Measurements from ENCODE around the gene PEG3.

PEG3 gene

GRCh38 chr19:56838909-56839651 lies 1.4 kb downstream of the PEG3 start:
- TF ChIP-seq CTCF (IDR thresholded peaks at IDR 0.05; ENCODE audit: low read depth, low read length, missing control alignments) = no peak
- DNase-seq (ENCODE audit: low read depth) = no peak
- no peak overlapping the region for H3K4me3 ChIP-seq (ENCODE audit: low read depth, low read length)

GRCh38 chr19:56838024-56838908 lies 2.3 kb downstream of the PEG3 start:
- no peak for TF ChIP-seq CTCF (IDR thresholded peaks at IDR 0.05; ENCODE audit: low read depth, low read length, missing control alignments)
- H3K4me3 ChIP-seq (ENCODE audit: low read depth, low read length) = no peak overlapping the region
- DNase-seq (ENCODE audit: low read depth) = no peak

GRCh38 chr19:56837492-56838023 lies 3.0 kb downstream of the PEG3 start:
- DNase-seq (ENCODE audit: low read depth) = no peak
- no peak for TF ChIP-seq CTCF (IDR thresholded peaks at IDR 0.05; ENCODE audit: low read depth, low read length, missing control alignments)
- H3K4me3 ChIP-seq (ENCODE audit: low read depth, low read length) = no peak overlapping the region

GRCh38 chr19:56837004-56837403 lies 3.5 kb downstream of the PEG3 start:
- no peak for DNase-seq (ENCODE audit: low read depth)
- H3K4me3 ChIP-seq (ENCODE audit: low read depth, low read length) = no peak overlapping the region
- no peak for TF ChIP-seq CTCF (IDR thresholded peaks at IDR 0.05; ENCODE audit: low read depth, low read length, missing control alignments)

DNA sequence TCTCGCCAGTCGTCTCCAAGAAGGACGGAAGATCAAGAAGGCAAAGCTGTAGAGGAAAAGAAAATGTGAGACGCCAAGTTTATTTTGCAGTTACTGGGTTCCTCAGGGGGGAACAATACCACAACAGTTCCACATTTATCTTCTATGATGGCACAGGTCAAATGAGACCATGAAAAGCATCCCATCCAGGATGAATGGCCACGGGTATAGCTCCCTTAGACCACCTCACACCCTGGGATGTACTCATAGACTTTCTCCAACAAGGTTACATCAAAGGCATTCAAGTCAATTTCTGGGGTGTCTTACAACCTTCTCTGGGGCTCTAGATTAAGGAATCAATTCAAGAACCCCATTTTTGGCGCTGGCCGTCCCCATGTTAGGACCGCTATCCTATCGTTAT lies 4.5 kb downstream of the PEG3 start:
- no peak for TF ChIP-seq CTCF (IDR thresholded peaks at IDR 0.05; ENCODE audit: low read depth, low read length, missing control alignments)
- DNase-seq (ENCODE audit: low read depth) = no peak

DNA sequence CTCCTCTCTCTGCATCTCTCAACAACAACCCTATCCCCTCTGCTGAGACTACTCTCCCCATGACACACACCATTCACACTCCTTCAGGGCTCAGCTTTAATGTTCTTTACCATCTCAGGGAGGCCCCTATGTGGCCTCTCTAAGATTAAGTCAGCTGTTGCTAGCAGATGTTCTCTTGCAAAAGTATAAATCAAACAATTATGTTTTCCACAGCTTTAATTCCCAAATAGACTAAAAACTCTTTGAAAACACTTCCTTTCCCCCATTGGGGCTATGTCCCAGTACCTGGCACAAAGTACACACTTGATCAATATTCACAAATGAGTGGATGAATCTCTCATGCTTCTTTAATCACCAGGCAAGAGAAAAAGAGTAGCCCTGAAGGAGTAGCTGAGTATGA lies 5.1 kb downstream of the PEG3 start:
- H3K4me3 ChIP-seq (ENCODE audit: low read depth, low read length) = no peak overlapping the region
- TF ChIP-seq CTCF (IDR thresholded peaks at IDR 0.05; ENCODE audit: low read depth, low read length, missing control alignments) = no peak
- DNase-seq (ENCODE audit: low read depth) = no peak

More for the DNA sequence above, 4.5 kb downstream of the PEG3 start:
- no peak overlapping the region for H3K4me3 ChIP-seq (ENCODE audit: low read depth, low read length)
